C4-2B (cell line): Measurements from ENCODE around the gene CACNA2D3.

Experiments
- H3K27ac ChIP-seq: fragments of 450-650 bp; 2 replicates; pipeline ENCODE4 v1.5.1; 2017
- CTCF ChIP-seq: fragments of 450-650 bp; conservative IDR thresholded peaks from 2 replicates; pipeline ENCODE4 v1.5.1; 2017; ENCODE audit warnings: mild to moderate bottlenecking
- ZFX ChIP-seq: fragments of 450-650 bp; IDR thresholded peaks from 2 replicates; pipeline ENCODE4 v1.6.1; 2017

The CACNA2D3 gene

GRCh38 chr3:54357301-54357700, 234.9 kb downstream of the CACNA2D3 start:
- TF ChIP-seq CTCF, result no peak
- no peak for TF ChIP-seq ZFX
- no peak overlapping the region for H3K27ac ChIP-seq

- H3K27ac ChIP-seq, result no peak overlapping the region
- no peak for TF ChIP-seq ZFX
- TF ChIP-seq CTCF, result no peak
Observed at GRCh38 chr3:54358316-54358715, 236.0 kb downstream of the CACNA2D3 start.

GRCh38 chr3:54358969-54359694, 236.8 kb downstream of the CACNA2D3 start:
- H3K27ac ChIP-seq, result no peak overlapping the region
- no peak for TF ChIP-seq ZFX
- TF ChIP-seq CTCF, result no peak

- H3K27ac ChIP-seq, result no peak overlapping the region
- TF ChIP-seq CTCF (no peak; the same call in 1 of the 2 replicates), ZFX (no peak)
Observed at GRCh38 chr3:54360320-54360719, 238.0 kb downstream of the CACNA2D3 start.

- TF ChIP-seq ZFX (no peak), CTCF (no peak)
Observed at GRCh38 chr3:54361746-54362283, 239.5 kb downstream of the CACNA2D3 start.

GRCh38 chr3:54366007-54366750, 243.8 kb downstream of the CACNA2D3 start:
- no peak overlapping the region for H3K27ac ChIP-seq
- no peak for TF ChIP-seq ZFX
- TF ChIP-seq CTCF, result no peak

More at GRCh38 chr3:54361746-54362283, 239.5 kb downstream of the CACNA2D3 start:
- H3K27ac ChIP-seq, result no peak overlapping the region

GRCh38 chr3:54366839-54367238, 244.5 kb downstream of the CACNA2D3 start:
- TF ChIP-seq CTCF, result no peak
- TF ChIP-seq ZFX, result no peak

More at GRCh38 chr3:54366839-54367238, 244.5 kb downstream of the CACNA2D3 start:
- no peak overlapping the region for H3K27ac ChIP-seq
